Measurements from ENCODE around the gene SFXN5. TPM values are rescaled to one million over a fixed set of nuclear protein-coding genes. Genes with fewer than 3 reads are reported as not detected.

The SFXN5 gene
- total RNA-seq, 2 donors from 2014 or later = 12.8 to 23.2 TPM

- Histone ChIP-seq H3K36me3 (no peaks in the 10 kb centered on the region), H3K4me3 (no peak overlapping the region), H3K27me3 (replicated peaks; ENCODE audit: insufficient read depth) (no peaks in the 10 kb centered on the region), H3K9me3 (no peaks in the 10 kb centered on the region), H3K4me1 (replicated peaks) (no peaks in the 10 kb centered on the region), H3K27ac (no peak overlapping the region)
- no peak for TF ChIP-seq POLR2A (IDR thresholded peaks at IDR 0.05)
- no peak for TF ChIP-seq POLR2AphosphoS5 (IDR thresholded peaks at IDR 0.05)
- WGBS = 94% methylated on average over 7 of the region's 7 CpGs
- no peak for DNase-seq (ENCODE audit: low spot score)
- intact Hi-C loops (cut with DNase I) = no loop called here
Observed at GRCh38 chr2:72996117-72996502, 75.4 kb downstream of the SFXN5 start.

- no peak for DNase-seq (ENCODE audit: low spot score)
- H3K9me3 ChIP-seq = no peaks in the 10 kb centered on the region
- H3K4me1 ChIP-seq (replicated peaks) = no peaks in the 10 kb centered on the region
- no peaks in the 10 kb centered on the region for H3K36me3 ChIP-seq
- intact Hi-C loops (cut with DNase I) = no loop called here
- H3K4me3 ChIP-seq = no peak overlapping the region
- no peak overlapping the region for H3K27ac ChIP-seq
- TF ChIP-seq, protein P1, sequence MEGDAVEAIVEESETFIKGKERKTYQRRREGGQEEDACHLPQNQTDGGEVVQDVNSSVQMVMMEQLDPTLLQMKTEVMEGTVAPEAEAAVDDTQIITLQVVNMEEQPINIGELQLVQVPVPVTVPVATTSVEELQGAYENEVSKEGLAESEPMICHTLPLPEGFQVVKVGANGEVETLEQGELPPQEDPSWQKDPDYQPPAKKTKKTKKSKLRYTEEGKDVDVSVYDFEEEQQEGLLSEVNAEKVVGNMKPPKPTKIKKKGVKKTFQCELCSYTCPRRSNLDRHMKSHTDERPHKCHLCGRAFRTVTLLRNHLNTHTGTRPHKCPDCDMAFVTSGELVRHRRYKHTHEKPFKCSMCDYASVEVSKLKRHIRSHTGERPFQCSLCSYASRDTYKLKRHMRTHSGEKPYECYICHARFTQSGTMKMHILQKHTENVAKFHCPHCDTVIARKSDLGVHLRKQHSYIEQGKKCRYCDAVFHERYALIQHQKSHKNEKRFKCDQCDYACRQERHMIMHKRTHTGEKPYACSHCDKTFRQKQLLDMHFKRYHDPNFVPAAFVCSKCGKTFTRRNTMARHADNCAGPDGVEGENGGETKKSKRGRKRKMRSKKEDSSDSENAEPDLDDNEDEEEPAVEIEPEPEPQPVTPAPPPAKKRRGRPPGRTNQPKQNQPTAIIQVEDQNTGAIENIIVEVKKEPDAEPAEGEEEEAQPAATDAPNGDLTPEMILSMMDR (IDR thresholded peaks at IDR 0.05) = no peak
- TF ChIP-seq POLR2AphosphoS5 (IDR thresholded peaks at IDR 0.05) (no peak), POLR2A (IDR thresholded peaks at IDR 0.05) (no peak)
- no peaks in the 10 kb centered on the region for H3K27me3 ChIP-seq (replicated peaks; ENCODE audit: insufficient read depth)
- WGBS = 78% methylated on average over 15 of the region's 15 CpGs
Observed at GRCh38 chr2:72995430-72996116, 75.9 kb downstream of the SFXN5 start.

GRCh38 chr2:72994991-72995380 lies 76.5 kb downstream of the SFXN5 start:
- no peaks in the 10 kb centered on the region for H3K36me3 ChIP-seq
- WGBS = 78% methylated on average over 6 of the region's 6 CpGs
- no peaks in the 10 kb centered on the region for H3K9me3 ChIP-seq
- no peaks in the 10 kb centered on the region for H3K27me3 ChIP-seq (replicated peaks; ENCODE audit: insufficient read depth)
- H3K4me3 ChIP-seq = no peak overlapping the region
- DNase-seq (ENCODE audit: low spot score) = no peak
- TF ChIP-seq, protein P1 (IDR thresholded peaks at IDR 0.05) = no peak
- TF ChIP-seq POLR2AphosphoS5 (IDR thresholded peaks at IDR 0.05) (no peak), POLR2A (IDR thresholded peaks at IDR 0.05) (no peak)
- H3K4me1 ChIP-seq (replicated peaks) = no peaks in the 10 kb centered on the region
- H3K27ac ChIP-seq = no peak overlapping the region
- intact Hi-C loops (cut with DNase I) = loop anchor here (5.0 kb wide), 1 partner anchor 167 kb away; no protein-coding TSS in a partner anchor

GRCh38 chr2:72994282-72994990 lies 77.1 kb downstream of the SFXN5 start:
- H3K9me3 ChIP-seq = no peaks in the 10 kb centered on the region
- H3K27me3 ChIP-seq (replicated peaks; ENCODE audit: insufficient read depth) = no peaks in the 10 kb centered on the region
- H3K4me3 ChIP-seq = no peak overlapping the region
- 94% methylated on average over 10 of the region's 10 CpGs for WGBS
- intact Hi-C loops (cut with DNase I) = loop anchor here (5.0 kb wide), 1 partner anchor 168 kb away; no protein-coding TSS in a partner anchor
- no peaks in the 10 kb centered on the region for H3K36me3 ChIP-seq
- H3K27ac ChIP-seq = no peak overlapping the region
- TF ChIP-seq, protein P1 (IDR thresholded peaks at IDR 0.05) = no peak
- TF ChIP-seq POLR2A (IDR thresholded peaks at IDR 0.05) = no peak
- no peak for TF ChIP-seq POLR2AphosphoS5 (IDR thresholded peaks at IDR 0.05)
- no peak for DNase-seq (ENCODE audit: low spot score)
- H3K4me1 ChIP-seq (replicated peaks) = no peaks in the 10 kb centered on the region

DNA sequence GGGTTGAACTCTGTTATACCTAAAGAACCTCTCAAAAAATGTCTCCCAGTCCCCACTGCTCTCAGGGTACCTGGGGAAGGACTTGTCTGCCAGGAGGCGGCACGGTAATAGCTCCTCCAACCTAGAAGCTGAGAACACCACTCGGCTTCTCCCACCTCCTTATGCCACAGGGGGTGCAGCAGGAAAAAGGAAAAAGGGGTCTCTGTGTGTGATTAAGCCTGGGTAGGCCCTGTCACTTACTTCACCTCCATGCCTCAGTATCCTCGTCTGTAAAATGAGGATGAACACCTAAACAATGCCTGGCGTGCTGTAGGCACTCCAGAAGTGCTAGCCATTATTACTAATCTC lies 77.6 kb downstream of the SFXN5 start:
- TF ChIP-seq POLR2A (IDR thresholded peaks at IDR 0.05) (no peak), POLR2AphosphoS5 (IDR thresholded peaks at IDR 0.05) (no peak)
- TF ChIP-seq, protein P1 (IDR thresholded peaks at IDR 0.05) = no peak
- no peak overlapping the region for H3K4me3 ChIP-seq
- WGBS = 92% methylated on average over 5 of the region's 5 CpGs
- H3K4me1 ChIP-seq (replicated peaks) = no peaks in the 10 kb centered on the region
- no peaks in the 10 kb centered on the region for H3K9me3 ChIP-seq
- no peaks in the 10 kb centered on the region for H3K27me3 ChIP-seq (replicated peaks; ENCODE audit: insufficient read depth)
- DNase-seq (ENCODE audit: low spot score) = no peak
- H3K36me3 ChIP-seq = no peaks in the 10 kb centered on the region
- intact Hi-C loops (cut with DNase I) = loop anchor here (5.0 kb wide), 1 partner anchor 168 kb away; no protein-coding TSS in a partner anchor
- H3K27ac ChIP-seq = no peak overlapping the region

Data from prostate gland (tissue), 2 donors.